ENCODE measurements around the gene ORC4. TPM values are rescaled to one million over a fixed set of nuclear protein-coding genes. Genes with fewer than 3 reads are reported as not detected.

Gene ORC4
- polyA plus RNA-seq, 1 donor from 2014 or later, result 261 TPM

DNA sequence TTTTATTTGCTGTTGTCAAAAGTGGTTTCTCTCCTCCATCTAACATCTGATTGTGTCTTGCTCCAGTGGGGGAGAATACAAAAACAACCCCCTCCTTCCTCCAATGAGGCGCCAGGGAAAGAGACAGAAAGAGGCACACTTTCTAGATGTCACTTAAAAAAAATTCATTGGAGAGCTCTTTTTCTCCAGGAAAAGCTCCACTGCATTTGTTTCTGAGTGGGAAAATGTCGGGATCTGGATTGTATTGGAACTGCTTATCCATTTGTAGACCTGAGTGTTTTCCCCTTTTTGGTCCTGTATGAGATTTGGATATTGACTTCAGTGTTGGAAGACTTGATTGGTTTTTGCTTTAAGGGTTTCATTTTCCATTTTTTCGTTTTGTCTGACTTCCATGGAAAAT is 1.3 kb upstream of the ORC4 start:
- Histone ChIP-seq H3K9me3 (ENCODE audit: low read length) (no peaks in the 10 kb centered on the region), H3K36me3 (ENCODE audit: insufficient read depth, low read length) (no peaks in the 10 kb centered on the region), H3K79me2 (replicated peaks; ENCODE audit: insufficient read depth, low read length) (peaks cover 84% of the 10 kb centered on the region), H3K27ac (ENCODE audit: low read length) (peak overlapping the region; percentile 96), H3K9me2 (ENCODE audit: insufficient read depth, low read length) (no peaks in the 10 kb centered on the region), H4K20me1 (ENCODE audit: insufficient read depth) (no peaks in the 10 kb centered on the region), H3K4me3 (ENCODE audit: low read length) (peak overlapping the region; percentile 81), H3K9ac (ENCODE audit: low read length) (peak overlapping the region; percentile 94), H3F3A (ENCODE audit: insufficient read depth, low read length, poor library complexity, severe bottlenecking) (no peaks in the 10 kb centered on the region), H3K4me2 (ENCODE audit: low read length) (peak overlapping the region; percentile 89), H3K27me3 (ENCODE audit: insufficient read depth, low read depth, low read length) (no peaks in the 10 kb centered on the region), H2AFZ (ENCODE audit: low read depth, low read length) (peak overlapping the region; percentile 70)
- TF ChIP-seq EP300 (conservative IDR thresholded peaks at IDR 0.05; ENCODE audit: poor library complexity, severe bottlenecking) (no peak), TAF1 (IDR thresholded peaks at IDR 0.05; ENCODE audit: low read depth) (no peak), POLR2AphosphoS5 (IDR thresholded peaks at IDR 0.05) (no peak), SMC3 (conservative IDR thresholded peaks at IDR 0.05; ENCODE audit: poor library complexity) (no peak), RAD21 (conservative IDR thresholded peaks at IDR 0.05) (no peak), MXI1 (conservative IDR thresholded peaks at IDR 0.05; ENCODE audit: poor library complexity, severe bottlenecking) (no peak), EZH2 (IDR thresholded peaks at IDR 0.05; ENCODE audit: borderline replicate concordance, insufficient read depth, low read length, poor library complexity, severe bottlenecking) (no peak)
- TF ChIP-seq, protein P1, sequence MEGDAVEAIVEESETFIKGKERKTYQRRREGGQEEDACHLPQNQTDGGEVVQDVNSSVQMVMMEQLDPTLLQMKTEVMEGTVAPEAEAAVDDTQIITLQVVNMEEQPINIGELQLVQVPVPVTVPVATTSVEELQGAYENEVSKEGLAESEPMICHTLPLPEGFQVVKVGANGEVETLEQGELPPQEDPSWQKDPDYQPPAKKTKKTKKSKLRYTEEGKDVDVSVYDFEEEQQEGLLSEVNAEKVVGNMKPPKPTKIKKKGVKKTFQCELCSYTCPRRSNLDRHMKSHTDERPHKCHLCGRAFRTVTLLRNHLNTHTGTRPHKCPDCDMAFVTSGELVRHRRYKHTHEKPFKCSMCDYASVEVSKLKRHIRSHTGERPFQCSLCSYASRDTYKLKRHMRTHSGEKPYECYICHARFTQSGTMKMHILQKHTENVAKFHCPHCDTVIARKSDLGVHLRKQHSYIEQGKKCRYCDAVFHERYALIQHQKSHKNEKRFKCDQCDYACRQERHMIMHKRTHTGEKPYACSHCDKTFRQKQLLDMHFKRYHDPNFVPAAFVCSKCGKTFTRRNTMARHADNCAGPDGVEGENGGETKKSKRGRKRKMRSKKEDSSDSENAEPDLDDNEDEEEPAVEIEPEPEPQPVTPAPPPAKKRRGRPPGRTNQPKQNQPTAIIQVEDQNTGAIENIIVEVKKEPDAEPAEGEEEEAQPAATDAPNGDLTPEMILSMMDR (IDR thresholded peaks at IDR 0.05; ENCODE audit: poor library complexity, severe bottlenecking), result no peak
- TF ChIP-seq, protein P2, sequence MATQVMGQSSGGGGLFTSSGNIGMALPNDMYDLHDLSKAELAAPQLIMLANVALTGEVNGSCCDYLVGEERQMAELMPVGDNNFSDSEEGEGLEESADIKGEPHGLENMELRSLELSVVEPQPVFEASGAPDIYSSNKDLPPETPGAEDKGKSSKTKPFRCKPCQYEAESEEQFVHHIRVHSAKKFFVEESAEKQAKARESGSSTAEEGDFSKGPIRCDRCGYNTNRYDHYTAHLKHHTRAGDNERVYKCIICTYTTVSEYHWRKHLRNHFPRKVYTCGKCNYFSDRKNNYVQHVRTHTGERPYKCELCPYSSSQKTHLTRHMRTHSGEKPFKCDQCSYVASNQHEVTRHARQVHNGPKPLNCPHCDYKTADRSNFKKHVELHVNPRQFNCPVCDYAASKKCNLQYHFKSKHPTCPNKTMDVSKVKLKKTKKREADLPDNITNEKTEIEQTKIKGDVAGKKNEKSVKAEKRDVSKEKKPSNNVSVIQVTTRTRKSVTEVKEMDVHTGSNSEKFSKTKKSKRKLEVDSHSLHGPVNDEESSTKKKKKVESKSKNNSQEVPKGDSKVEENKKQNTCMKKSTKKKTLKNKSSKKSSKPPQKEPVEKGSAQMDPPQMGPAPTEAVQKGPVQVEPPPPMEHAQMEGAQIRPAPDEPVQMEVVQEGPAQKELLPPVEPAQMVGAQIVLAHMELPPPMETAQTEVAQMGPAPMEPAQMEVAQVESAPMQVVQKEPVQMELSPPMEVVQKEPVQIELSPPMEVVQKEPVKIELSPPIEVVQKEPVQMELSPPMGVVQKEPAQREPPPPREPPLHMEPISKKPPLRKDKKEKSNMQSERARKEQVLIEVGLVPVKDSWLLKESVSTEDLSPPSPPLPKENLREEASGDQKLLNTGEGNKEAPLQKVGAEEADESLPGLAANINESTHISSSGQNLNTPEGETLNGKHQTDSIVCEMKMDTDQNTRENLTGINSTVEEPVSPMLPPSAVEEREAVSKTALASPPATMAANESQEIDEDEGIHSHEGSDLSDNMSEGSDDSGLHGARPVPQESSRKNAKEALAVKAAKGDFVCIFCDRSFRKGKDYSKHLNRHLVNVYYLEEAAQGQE (IDR thresholded peaks at IDR 0.05; ENCODE audit: borderline replicate concordance), result no peak

DNA sequence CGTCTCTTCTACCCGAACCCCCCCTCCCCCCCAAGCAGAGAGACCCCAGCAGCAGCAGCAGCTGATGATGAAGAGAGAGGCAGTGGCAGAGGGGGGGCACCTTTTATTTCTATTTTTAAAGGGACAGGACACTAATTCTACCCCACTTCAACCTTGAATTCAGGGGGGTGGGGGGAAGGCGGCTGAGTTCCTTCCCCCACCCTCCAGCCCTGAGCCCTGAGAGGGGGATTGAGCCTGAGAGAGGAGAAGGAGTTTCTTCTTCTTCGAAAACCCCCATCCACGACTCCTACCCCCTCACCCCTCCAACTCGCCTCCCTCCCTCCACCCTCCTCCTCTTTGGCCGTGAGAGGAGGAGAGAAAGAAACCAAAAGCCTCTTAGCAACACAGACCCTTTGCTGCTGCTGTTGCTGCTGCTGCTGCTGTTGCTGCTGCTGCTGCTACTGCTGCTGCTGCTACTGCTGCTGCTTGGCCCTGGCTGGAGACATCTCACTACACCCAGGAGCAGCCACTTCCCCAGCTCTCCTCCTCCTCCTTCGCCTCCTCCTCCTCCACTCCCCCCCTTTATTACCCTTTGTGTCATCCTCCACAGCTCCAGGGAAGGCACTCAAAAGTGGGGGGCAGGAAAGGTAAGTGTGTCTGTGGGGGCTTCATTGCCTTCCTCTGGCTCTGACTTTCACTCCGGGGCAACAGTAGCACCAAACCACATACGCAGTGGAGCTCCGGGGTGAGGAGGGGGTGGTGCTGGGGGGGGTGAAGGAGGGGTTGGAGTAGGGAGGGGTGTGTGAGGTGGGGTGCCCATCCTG is 723 bp upstream of the ORC4 start, which contains the start of gene MBD5:
Gene MBD5, plus strand, starts transcription at position 33 of the 803 bp plus-strand sequence.
- Histone ChIP-seq H3K36me3 (ENCODE audit: insufficient read depth, low read length) (no peaks in the 10 kb centered on the region), H3K4me3 (ENCODE audit: low read length) (peak within 1 kb of the TSS; percentile 81), H3K4me2 (ENCODE audit: low read length) (peak within 1 kb of the TSS; percentile 89), H4K20me1 (ENCODE audit: insufficient read depth) (no peaks in the 10 kb centered on the region), H2AFZ (ENCODE audit: low read depth, low read length) (peak within 1 kb of the TSS; percentile 70), H3K9ac (ENCODE audit: low read length) (peak within 1 kb of the TSS; percentile 94), H3F3A (ENCODE audit: insufficient read depth, low read length, poor library complexity, severe bottlenecking) (no peaks in the 10 kb centered on the region), H3K9me2 (ENCODE audit: insufficient read depth, low read length) (no peaks in the 10 kb centered on the region), H3K9me3 (ENCODE audit: low read length) (no peaks in the 10 kb centered on the region), H3K27ac (ENCODE audit: low read length) (peak within 1 kb of the TSS; percentile 96), H3K79me2 (replicated peaks; ENCODE audit: insufficient read depth, low read length) (peaks cover 84% of the 10 kb centered on the region), H3K27me3 (ENCODE audit: insufficient read depth, low read depth, low read length) (no peaks in the 10 kb centered on the region)
- TF ChIP-seq, protein P2 (IDR thresholded peaks at IDR 0.05; ENCODE audit: borderline replicate concordance), result peak; percentile 92
- TF ChIP-seq SMC3 (conservative IDR thresholded peaks at IDR 0.05; ENCODE audit: poor library complexity), result peak; percentile 53
- peak; percentile 39 for TF ChIP-seq MXI1 (conservative IDR thresholded peaks at IDR 0.05; ENCODE audit: poor library complexity, severe bottlenecking)
- peak; percentile 99 for TF ChIP-seq TAF1 (IDR thresholded peaks at IDR 0.05; ENCODE audit: low read depth)
- peak; percentile 46 for TF ChIP-seq RAD21 (conservative IDR thresholded peaks at IDR 0.05)
- TF ChIP-seq EP300 (conservative IDR thresholded peaks at IDR 0.05; ENCODE audit: poor library complexity, severe bottlenecking), result peak; percentile 7
- TF ChIP-seq, protein P1 (IDR thresholded peaks at IDR 0.05; ENCODE audit: poor library complexity, severe bottlenecking), result peak; percentile 10
- TF ChIP-seq POLR2AphosphoS5 (IDR thresholded peaks at IDR 0.05), result peak; percentile 57
- TF ChIP-seq EZH2 (IDR thresholded peaks at IDR 0.05; ENCODE audit: borderline replicate concordance, insufficient read depth, low read length, poor library complexity, severe bottlenecking), result no peak
